ENCODE measurements around the gene WAC. TPM values are rescaled to one million over a fixed set of nuclear protein-coding genes. Genes with fewer than 3 reads are reported as not detected.
"Not testable (repeated sequence)": the region's sequence is repeated elsewhere in the genome, so short reads cannot be mapped to it uniquely, and the experiment has no call there.

The WAC gene
- total RNA-seq, 1 experiment from 2014 or later: 142 TPM

DNA sequence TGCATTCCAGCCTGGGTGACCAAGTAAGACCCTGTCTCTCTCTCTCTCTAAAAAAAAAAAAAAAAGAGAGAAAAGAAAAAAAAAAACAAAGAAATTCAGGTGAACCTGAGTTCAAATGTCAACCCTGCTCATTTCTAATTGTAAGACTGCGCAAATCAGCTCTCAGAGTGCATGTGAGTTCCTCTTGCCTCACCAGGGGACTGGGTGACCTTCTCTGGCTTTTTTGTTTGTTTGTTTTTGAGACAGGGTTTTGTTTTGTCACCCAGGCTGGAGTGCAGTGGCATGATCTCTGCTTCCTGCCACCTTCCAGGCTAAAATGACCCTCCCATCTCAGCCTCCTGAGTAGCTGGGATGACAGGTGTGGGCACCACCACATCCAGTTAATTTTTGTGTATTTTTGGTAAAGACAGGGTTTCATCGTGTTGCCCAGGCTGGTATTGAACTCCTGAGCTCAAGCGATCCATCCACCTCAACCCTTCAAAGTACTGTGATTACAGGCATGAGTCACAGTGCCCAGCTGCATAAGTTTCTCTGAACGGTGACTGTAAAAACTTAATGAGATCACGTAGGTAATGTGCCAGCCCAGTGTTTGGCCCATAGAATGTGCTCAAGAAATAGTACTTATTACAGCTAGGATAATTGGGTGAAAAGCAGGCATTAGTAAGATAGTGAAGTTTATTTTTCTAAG lies 99.1 kb downstream of the WAC start:
- H3K27me3 ChIP-seq: no peaks in the 10 kb centered on the region
- no peaks in the 10 kb centered on the region for H3K9me3 ChIP-seq (replicated peaks)
- H3K36me3 ChIP-seq: no peaks in the 10 kb centered on the region
- H3K27ac ChIP-seq: no peak overlapping the region
- no peaks in the 10 kb centered on the region for H3K4me1 ChIP-seq
- DNase-seq: no peak
- H3K4me3 ChIP-seq: no peak overlapping the region

DNA sequence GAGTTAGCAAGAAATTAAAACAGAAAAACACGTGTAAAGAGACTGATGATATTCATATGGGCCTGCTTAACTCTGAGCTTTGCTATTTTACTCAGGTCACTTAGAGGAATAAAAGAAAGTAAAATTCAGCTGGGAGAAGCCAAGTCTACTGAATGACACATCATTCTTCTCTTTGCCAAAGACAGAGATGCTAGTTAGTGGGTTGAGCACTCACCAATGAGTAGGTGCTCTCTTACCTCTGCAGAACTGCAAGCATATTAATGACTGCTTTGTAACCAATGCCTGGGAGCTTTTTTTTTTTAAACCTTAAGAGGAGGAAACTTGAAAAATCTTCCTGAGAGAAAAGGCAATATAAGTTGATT lies 99.6 kb downstream of the WAC start:
- Histone ChIP-seq H3K4me3 (no peak overlapping the region), H3K9me3 (replicated peaks) (no peaks in the 10 kb centered on the region), H3K27ac (no peak overlapping the region), H3K4me1 (no peaks in the 10 kb centered on the region), H3K27me3 (no peaks in the 10 kb centered on the region), H3K36me3 (no peaks in the 10 kb centered on the region)
- DNase-seq: no peak

DNA sequence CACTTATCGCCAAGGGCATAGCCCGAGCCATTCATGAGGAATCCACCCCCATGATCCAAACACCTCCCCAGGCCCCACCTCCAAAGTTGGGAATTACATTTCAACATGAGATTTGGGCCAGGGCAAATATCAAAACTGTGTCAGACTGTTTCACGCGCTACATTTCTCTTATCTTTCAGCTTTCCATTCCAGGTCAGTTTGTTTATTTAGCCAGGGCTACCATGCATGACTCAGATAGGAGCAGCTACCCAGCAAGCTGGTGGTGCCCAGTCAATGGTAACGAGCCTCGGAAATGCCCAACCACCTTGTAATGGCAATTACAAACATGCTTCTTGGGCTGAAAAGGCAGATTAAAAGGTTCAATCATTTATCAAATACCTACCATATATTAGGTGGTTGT lies 100.8 kb downstream of the WAC start:
- H3K27ac ChIP-seq: no peak overlapping the region
- H3K4me1 ChIP-seq: no peaks in the 10 kb centered on the region
- no peak for DNase-seq
- no peaks in the 10 kb centered on the region for H3K9me3 ChIP-seq (replicated peaks)
- no peak overlapping the region for H3K4me3 ChIP-seq
- no peaks in the 10 kb centered on the region for H3K36me3 ChIP-seq
- H3K27me3 ChIP-seq: no peaks in the 10 kb centered on the region

DNA sequence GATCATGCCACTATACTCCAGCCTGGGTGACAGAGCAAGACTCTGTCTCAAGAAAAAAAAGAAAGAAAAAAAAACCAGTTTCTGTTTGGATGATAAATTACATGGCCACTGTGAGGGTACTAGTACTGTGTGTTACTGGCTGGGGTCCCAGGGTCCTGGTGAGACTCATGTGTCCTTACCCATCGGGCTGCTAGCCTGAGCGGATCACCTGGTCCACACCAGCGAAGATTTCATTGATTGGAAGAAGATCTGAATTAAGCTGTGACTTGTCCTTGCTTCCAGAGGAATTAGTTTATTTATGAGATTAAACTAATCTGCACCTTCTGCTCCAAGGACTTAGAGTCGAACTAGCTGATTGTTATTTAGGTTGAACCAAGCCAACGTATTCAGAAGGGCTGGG lies 104.4 kb downstream of the WAC start:
- no peaks in the 10 kb centered on the region for H3K27me3 ChIP-seq
- no peaks in the 10 kb centered on the region for H3K4me1 ChIP-seq
- no peaks in the 10 kb centered on the region for H3K36me3 ChIP-seq
- no peak for DNase-seq
- no peak overlapping the region for H3K27ac ChIP-seq
- H3K9me3 ChIP-seq (replicated peaks): no peaks in the 10 kb centered on the region
- no peak overlapping the region for H3K4me3 ChIP-seq

DNA sequence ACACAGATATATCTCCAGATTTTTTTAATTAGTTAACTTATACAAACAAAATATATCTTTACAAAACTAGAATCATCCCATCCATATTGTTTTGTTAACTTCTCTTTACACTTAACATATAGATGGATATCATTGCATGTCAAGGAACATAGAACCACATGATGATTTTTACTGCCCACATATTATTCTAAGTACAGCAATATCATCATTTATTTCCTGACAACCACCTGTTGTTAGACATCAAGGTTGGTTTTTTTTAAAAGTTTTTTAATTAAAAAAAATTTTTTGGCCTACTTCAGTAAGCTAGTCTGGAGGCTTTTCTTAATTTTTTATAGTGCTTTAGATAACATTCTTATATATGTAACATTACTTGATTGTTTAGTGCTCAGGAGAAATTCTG lies 105.5 kb downstream of the WAC start:
- no peaks in the 10 kb centered on the region for H3K4me1 ChIP-seq
- H3K27ac ChIP-seq: no peak overlapping the region
- no peak for DNase-seq
- no peak overlapping the region for H3K4me3 ChIP-seq
- H3K27me3 ChIP-seq: no peaks in the 10 kb centered on the region
- no peaks in the 10 kb centered on the region for H3K36me3 ChIP-seq
- no peaks in the 10 kb centered on the region for H3K9me3 ChIP-seq (replicated peaks)

- no peaks in the 10 kb centered on the region for H3K36me3 ChIP-seq
- no peaks in the 10 kb centered on the region for H3K9me3 ChIP-seq (replicated peaks)
- DNase-seq: no peak
- H3K27ac ChIP-seq: no peak overlapping the region
- H3K4me3 ChIP-seq: no peak overlapping the region
- no peaks in the 10 kb centered on the region for H3K27me3 ChIP-seq
- H3K4me1 ChIP-seq: no peaks in the 10 kb centered on the region
These were observed 107.6 kb downstream of the WAC start for GRCh38 chr10:28640551-28640950.

DNA sequence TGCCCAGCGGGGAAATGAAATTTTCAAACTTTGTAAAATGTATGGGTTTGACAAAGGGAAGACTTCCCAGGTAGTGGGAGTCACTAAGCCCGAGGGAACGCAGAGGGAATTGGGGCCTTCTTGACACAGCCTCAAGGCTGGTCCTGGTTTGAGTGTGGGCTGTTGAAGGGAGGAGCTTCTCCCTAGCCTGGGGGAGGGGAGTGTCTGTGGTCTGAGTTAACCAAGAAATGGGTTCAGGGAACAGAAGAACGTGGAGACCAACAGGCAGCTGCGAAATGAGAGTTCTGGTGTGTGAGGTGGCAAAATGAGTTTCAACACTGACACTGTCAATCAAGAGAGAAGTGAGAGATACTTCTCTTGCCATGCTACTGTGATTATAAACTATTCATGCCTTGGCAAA lies 111.7 kb downstream of the WAC start:
- DNase-seq: no peak
- Histone ChIP-seq H3K4me3 (no peak overlapping the region), H3K27ac (no peak overlapping the region), H3K36me3 (no peaks in the 10 kb centered on the region), H3K4me1 (no peaks in the 10 kb centered on the region), H3K9me3 (replicated peaks) (no peaks in the 10 kb centered on the region), H3K27me3 (no peaks in the 10 kb centered on the region)

DNA sequence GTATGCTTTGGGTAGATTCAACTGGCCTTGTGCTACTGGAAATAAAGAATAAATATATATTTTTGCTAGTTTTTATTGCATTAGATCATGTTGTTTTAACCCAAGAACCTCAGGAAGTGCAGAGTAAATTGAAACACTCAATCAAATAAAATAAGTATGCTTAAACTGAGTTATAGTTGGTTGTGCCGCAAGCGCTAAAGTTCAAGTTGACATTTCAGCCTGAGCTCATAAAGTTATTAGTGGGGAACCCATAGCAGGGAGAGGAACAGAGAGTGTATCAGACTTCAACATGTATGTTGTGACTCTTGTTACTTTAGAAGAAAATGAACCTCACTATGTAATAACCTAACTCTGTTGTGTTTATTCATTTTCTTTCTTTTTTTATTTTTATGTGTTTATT lies 119.2 kb downstream of the WAC start:
- H3K4me1 ChIP-seq: no peaks in the 10 kb centered on the region
- no peaks in the 10 kb centered on the region for H3K36me3 ChIP-seq
- no peak for DNase-seq
- no peak overlapping the region for H3K4me3 ChIP-seq
- H3K27ac ChIP-seq: no peak overlapping the region
- no peaks in the 10 kb centered on the region for H3K27me3 ChIP-seq
- H3K9me3 ChIP-seq (replicated peaks): no peaks in the 10 kb centered on the region

DNA sequence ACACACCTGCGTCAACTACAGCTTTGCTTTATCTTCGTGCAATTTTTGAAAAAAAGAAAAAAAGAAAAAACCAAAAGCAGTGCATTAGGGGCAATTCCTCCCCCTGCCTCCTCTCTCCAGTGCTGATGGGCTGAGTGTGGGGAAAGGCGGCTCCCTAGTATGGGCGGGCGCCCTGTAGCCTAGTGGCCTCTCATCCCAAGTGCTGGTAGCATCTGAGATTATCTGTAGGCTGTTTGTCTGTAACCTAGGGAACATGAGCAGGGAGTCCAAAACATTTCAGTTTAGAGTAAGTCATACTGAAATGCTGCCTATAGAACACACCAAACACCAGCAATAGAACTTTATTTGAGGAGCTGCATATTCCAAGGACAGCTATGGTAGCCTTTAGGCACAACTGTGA lies 119.8 kb downstream of the WAC start:
- Histone ChIP-seq H3K4me3 (no peak overlapping the region), H3K4me1 (no peaks in the 10 kb centered on the region), H3K36me3 (no peaks in the 10 kb centered on the region), H3K9me3 (replicated peaks) (no peaks in the 10 kb centered on the region), H3K27me3 (no peaks in the 10 kb centered on the region), H3K27ac (no peak overlapping the region)
- no peak for DNase-seq

DNA sequence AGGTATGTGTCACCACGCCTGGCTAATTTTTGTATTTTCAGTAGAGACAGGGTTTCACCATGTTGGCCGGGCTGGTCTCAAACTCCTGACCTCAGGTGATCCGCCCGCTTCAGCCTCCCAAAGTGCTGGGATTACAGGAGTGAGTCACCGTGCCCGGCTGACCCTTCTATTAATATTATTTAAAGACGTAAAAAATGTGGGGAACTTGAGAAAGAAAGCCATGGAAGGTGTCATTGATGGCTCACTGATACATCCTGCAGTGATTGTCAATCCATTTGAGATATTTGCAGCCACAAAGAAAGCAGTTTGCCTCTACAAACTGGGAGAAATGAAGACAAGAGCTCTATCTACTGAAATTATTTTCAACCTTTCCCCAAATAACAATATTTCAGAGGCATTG lies 125.9 kb downstream of the WAC start:
- H3K36me3 ChIP-seq; H3K4me1 ChIP-seq; DNase-seq; H3K4me3 ChIP-seq; H3K27me3 ChIP-seq; H3K27ac ChIP-seq; H3K9me3 ChIP-seq (replicated peaks): not testable (repeated sequence)

GRCh38 chr10:28661035-28661434 lies 128.1 kb downstream of the WAC start:
- DNase-seq: no peak

DNA sequence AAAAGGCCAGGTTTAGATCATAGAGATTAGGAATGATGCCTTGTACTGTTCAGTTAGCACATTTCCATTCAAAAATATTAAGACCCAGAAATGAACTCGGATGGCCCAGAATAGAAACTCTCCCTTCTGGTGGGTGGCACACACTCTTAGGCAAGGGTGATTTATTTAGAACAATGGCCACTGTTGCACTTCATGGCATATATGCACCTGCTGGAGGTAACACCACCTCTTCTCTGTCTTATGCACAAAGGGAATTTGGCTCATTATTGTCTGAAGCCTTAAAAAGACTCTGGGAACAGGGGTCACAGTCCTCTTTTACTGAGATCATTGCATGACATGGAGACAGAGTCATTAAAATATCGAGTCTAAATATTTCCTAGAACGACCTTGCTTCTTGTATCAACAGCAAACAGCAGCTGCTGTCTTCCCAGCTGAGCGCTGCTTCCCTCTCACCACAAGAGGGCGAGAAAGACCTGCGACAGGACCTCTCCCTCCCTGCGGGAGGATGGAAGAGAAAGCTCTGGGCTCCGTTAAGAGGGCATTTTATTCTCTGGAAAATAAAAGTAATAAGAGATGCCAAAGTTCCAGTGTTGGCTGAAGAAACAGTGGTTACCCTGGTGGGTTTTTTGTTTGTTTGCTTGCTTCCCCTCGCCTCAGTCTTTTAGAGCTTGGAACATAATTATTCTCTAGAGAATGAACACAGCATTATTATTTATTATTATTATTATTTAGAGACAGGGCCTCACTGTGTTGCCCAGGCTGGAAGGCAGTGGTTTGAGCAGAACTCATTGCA lies 130.9 kb downstream of the WAC start:
- no peaks in the 10 kb centered on the region for H3K36me3 ChIP-seq
- no peaks in the 10 kb centered on the region; the same call in none of the 2 replicates for H3K27me3 ChIP-seq
- no peak overlapping the region for H3K27ac ChIP-seq
- DNase-seq: peak; percentile 77 to 87
- no peaks in the 10 kb centered on the region for H3K9me3 ChIP-seq (replicated peaks)
- H3K4me3 ChIP-seq: no peak overlapping the region
- 0 out of 2 replicates have a peak, but pooled peaks cover 3% of the 10 kb centered on the region for H3K4me1 ChIP-seq

More at GRCh38 chr10:28661035-28661434, 128.1 kb downstream of the WAC start:
- no peaks in the 10 kb centered on the region for H3K9me3 ChIP-seq (replicated peaks)
- H3K27ac ChIP-seq: no peak overlapping the region
- no peak overlapping the region for H3K4me3 ChIP-seq
- H3K27me3 ChIP-seq: no peaks in the 10 kb centered on the region
- H3K4me1 ChIP-seq: no peaks in the 10 kb centered on the region
- H3K36me3 ChIP-seq: no peaks in the 10 kb centered on the region

- DNase-seq: no peak
- H3K9me3 ChIP-seq (replicated peaks): no peaks in the 10 kb centered on the region
- no peak overlapping the region for H3K27ac ChIP-seq
- no peaks in the 10 kb centered on the region for H3K36me3 ChIP-seq
- 0 out of 2 replicates have a peak, but pooled peaks cover 3% of the 10 kb centered on the region for H3K4me1 ChIP-seq
- no peaks in the 10 kb centered on the region; the same call in none of the 2 replicates for H3K27me3 ChIP-seq
- H3K4me3 ChIP-seq: no peak overlapping the region
These were observed 131.4 kb downstream of the WAC start for GRCh38 chr10:28664369-28664740.

DNA sequence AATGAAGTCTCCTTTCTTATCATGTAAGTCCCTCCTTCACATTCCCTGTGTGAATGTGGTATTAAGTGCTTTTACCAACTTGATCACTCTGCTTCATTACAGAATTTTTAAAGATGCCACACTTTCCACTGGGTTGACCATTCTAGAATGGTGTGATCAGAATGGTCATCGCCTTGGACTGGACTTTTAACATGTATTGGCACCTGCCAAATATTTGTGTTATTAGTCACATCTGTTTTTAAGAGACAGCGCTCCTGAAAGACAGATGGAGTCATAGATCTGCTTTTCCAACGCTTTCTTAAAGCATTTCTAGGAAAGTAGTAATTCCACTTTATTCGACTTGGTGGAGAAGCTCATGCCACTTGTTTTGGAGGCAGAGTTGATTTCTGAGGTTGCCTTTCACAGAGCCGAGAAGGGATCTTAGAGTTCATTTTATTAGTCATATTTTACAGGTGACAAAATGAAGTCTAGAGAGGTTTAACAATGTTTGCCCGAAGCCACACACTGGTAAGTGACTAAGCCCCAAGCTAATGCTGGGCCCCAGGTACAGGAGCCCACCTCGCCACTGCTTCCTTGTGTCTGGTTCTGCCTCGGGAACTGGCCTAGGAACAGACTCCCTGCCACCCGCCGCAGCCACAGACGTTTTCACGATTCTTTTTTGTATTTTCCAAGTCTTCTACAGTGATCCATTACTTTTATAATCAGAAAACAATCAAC lies 134.0 kb downstream of the WAC start:
- Histone ChIP-seq H3K9me3 (replicated peaks) (no peaks in the 10 kb centered on the region), H3K27ac (no peak overlapping the region), H3K4me1 (0 out of 2 replicates have a peak, but pooled peaks cover 3% of the 10 kb centered on the region), H3K4me3 (no peak overlapping the region), H3K27me3 (no peaks in the 10 kb centered on the region; the same call in none of the 2 replicates), H3K36me3 (no peaks in the 10 kb centered on the region)
- DNase-seq: no peak

All from SJCRH30 (cell line).